ENCODE results near the gene ESPNL.

DNA sequence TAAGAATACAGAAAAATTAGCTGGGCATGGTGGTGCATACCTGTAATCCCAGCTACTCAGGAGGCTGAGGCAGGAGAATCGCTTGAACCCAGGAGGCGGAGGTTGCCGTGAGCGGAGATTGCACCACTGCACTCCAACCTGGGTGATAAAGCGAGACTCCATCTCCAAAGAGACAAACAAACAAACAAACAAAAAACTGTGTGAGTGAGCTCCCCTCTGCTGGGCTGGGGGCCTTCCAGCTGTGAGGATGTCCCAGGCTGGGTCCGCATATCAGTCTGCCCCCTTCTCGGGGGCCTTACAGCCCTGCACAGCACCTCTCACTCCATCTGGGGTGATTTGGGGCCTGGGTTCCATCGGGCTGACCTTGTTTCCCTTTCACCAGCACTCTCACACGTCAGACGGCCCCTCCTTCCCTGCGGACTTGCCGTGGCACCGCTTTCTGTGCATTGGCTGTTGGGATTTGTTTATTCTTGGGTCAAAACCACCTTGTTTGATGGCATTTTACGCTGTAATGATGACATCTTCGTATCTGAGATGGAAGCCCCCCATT is 35.5 kb downstream of the ESPNL start:
- TF ChIP-seq, protein P1, sequence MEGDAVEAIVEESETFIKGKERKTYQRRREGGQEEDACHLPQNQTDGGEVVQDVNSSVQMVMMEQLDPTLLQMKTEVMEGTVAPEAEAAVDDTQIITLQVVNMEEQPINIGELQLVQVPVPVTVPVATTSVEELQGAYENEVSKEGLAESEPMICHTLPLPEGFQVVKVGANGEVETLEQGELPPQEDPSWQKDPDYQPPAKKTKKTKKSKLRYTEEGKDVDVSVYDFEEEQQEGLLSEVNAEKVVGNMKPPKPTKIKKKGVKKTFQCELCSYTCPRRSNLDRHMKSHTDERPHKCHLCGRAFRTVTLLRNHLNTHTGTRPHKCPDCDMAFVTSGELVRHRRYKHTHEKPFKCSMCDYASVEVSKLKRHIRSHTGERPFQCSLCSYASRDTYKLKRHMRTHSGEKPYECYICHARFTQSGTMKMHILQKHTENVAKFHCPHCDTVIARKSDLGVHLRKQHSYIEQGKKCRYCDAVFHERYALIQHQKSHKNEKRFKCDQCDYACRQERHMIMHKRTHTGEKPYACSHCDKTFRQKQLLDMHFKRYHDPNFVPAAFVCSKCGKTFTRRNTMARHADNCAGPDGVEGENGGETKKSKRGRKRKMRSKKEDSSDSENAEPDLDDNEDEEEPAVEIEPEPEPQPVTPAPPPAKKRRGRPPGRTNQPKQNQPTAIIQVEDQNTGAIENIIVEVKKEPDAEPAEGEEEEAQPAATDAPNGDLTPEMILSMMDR (IDR thresholded peaks at IDR 0.05): no peak
- no peak for TF ChIP-seq POLR2A (IDR thresholded peaks at IDR 0.05)

Measured in transverse colon (tissue), 3 donors.